ENCODE measurements around the gene MOGAT3.

The MOGAT3 gene

GRCh38 chr7:101185258-101185839 lies 15.5 kb downstream of the MOGAT3 start:
- TF ChIP-seq, protein P1, sequence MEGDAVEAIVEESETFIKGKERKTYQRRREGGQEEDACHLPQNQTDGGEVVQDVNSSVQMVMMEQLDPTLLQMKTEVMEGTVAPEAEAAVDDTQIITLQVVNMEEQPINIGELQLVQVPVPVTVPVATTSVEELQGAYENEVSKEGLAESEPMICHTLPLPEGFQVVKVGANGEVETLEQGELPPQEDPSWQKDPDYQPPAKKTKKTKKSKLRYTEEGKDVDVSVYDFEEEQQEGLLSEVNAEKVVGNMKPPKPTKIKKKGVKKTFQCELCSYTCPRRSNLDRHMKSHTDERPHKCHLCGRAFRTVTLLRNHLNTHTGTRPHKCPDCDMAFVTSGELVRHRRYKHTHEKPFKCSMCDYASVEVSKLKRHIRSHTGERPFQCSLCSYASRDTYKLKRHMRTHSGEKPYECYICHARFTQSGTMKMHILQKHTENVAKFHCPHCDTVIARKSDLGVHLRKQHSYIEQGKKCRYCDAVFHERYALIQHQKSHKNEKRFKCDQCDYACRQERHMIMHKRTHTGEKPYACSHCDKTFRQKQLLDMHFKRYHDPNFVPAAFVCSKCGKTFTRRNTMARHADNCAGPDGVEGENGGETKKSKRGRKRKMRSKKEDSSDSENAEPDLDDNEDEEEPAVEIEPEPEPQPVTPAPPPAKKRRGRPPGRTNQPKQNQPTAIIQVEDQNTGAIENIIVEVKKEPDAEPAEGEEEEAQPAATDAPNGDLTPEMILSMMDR (IDR thresholded peaks at IDR 0.05; ENCODE audit: low read depth, low read length, missing control alignments), result no peak
- in situ Hi-C loops (cut with HindIII; ENCODE audit: low sequenced_read_pairs), result no loop called here
- DNase-seq (ENCODE audit: low read depth), result no peak
- H3K4me3 ChIP-seq (ENCODE audit: low read depth, low read length), result no peak overlapping the region

DNA sequence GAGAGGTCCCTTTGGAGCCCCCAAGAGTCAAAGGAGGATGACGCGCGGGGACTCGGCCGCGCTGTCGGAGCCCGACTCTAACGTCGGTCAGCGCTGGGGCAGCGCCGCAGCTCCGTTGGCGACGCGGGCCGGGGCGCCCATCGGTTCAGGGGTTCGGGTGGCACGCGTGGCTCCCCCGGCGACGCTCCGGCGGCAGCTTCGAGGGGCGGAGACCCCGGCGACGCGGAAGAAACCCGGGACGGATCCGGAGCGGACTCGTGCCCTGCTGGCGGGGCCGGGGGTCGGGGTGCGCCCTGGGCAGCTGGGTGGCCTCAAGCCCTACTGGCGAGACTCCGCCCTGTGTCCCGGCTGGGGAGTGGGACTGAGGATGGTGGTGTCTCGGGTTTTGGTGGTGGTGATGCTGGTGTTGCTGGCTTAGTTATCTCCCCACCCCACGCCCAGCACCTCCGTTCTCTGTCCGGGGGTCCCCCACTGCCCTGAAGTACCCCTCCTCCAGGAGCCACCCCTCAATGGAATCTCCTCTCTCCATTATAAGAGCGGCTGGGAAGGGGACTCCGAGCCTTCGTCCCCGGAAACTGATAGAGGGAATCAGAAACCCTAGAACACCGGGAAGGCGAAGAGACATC lies 20.6 kb downstream of the MOGAT3 start, which contains the start of gene NAT16:
NAT16 (minus strand) TSS at position 164 of the 626 bp plus-strand sequence. CDS start 5,486 bp downstream, outside the sequence.
- in situ Hi-C loops (cut with HindIII; ENCODE audit: low sequenced_read_pairs), result no loop called here
- H3K4me3 ChIP-seq (ENCODE audit: low read depth, low read length), result no peak within 1 kb of the TSS
- no peak for DNase-seq (ENCODE audit: low read depth)
- TF ChIP-seq, protein P1 (IDR thresholded peaks at IDR 0.05; ENCODE audit: low read depth, low read length, missing control alignments), result no peak

DNA sequence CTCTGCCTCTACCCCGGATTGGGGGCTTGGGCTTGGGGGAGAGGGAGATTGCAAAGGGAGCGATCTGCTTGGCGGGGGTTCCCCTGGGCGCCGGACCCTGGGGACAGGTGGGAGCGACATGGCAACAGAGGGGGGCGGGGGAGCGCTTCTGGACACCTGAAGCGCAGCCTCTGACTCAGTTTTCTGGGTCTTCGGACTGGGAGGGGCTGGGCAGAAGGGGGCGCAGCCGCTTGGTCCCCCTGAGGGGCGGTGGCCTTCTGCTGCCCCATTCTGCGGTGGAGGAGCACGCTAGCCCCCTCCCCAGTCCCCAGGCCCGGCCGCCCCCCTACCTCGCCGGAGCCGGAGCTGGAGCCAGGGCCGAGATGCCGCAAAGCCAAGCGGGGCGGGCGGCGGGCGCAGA lies 21.1 kb downstream of the MOGAT3 start:
- TF ChIP-seq, protein P1 (IDR thresholded peaks at IDR 0.05; ENCODE audit: low read depth, low read length, missing control alignments), result no peak
- no peak overlapping the region for H3K4me3 ChIP-seq (ENCODE audit: low read depth, low read length)
- in situ Hi-C loops (cut with HindIII; ENCODE audit: low sequenced_read_pairs), result no loop called here
- DNase-seq (ENCODE audit: low read depth), result no peak

DNA sequence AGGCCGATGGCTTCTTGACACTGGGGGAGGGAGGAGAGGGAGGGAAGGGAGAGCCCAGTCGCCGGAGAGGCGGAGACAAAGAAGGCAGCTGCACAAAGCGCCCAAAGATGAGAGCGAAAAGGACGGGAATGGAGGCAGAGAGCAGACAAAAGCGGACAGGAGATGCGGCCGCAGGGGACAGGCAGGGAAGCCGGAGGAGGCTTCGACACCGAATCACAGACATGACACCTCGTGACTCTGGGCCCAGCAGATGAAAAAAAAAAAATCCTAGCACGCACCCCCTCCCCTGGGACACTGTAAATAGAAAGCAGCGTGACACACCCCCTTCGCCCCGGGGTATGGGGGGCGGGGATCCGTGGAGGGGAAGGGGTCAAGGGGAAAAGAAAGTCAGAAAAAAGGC lies 21.7 kb downstream of the MOGAT3 start:
- TF ChIP-seq, protein P1 (IDR thresholded peaks at IDR 0.05; ENCODE audit: low read depth, low read length, missing control alignments), result no peak
- in situ Hi-C loops (cut with HindIII; ENCODE audit: low sequenced_read_pairs), result no loop called here
- DNase-seq (ENCODE audit: low read depth), result no peak
- H3K4me3 ChIP-seq (ENCODE audit: low read depth, low read length), result no peak overlapping the region

- TF ChIP-seq, protein P1 (IDR thresholded peaks at IDR 0.05; ENCODE audit: low read depth, low read length, missing control alignments), result no peak
- no peak for DNase-seq (ENCODE audit: low read depth)
- in situ Hi-C loops (cut with HindIII; ENCODE audit: low sequenced_read_pairs), result no loop called here
- no peak overlapping the region for H3K4me3 ChIP-seq (ENCODE audit: low read depth, low read length)
These were observed 23.2 kb downstream of the MOGAT3 start for GRCh38 chr7:101177644-101178043.

- TF ChIP-seq, protein P1 (IDR thresholded peaks at IDR 0.05; ENCODE audit: low read depth, low read length, missing control alignments), result no peak
- in situ Hi-C loops (cut with HindIII; ENCODE audit: low sequenced_read_pairs), result no loop called here
- no peak for DNase-seq (ENCODE audit: low read depth)
- H3K4me3 ChIP-seq (ENCODE audit: low read depth, low read length), result no peak overlapping the region
These were observed 25.2 kb downstream of the MOGAT3 start for GRCh38 chr7:101175664-101176063.
